Neural cell (in vitro differentiated cells): ENCODE measurements around the gene REG1B. TPM values are rescaled to one million over a fixed set of nuclear protein-coding genes. Genes with fewer than 3 reads are reported as not detected.

Experiments
- H2AFZ ChIP-seq: fragments of 200-600, 300-800 bp; sonication (generic), shearing (Covaris generic); 2 replicates; pipeline ENCODE4 v1.6.0; 2014; ENCODE audit warnings: low read depth, mild to moderate bottlenecking, antibody characterized with exemption, low read length, moderate library complexity
- H3F3A ChIP-seq: fragments of 200-600 bp; shearing (Covaris generic); 2 replicates; pipeline ENCODE4 v1.6.1; 2016; ENCODE audit warnings: mild to moderate bottlenecking, moderate library complexity, mixed read lengths, antibody characterized with exemption, low read length; ENCODE audit not compliant: insufficient read depth, poor library complexity, severe bottlenecking
- H3K27ac ChIP-seq: fragments of 200-600, 300-800 bp; sonication (generic), shearing (Covaris generic); 2 replicates; pipeline ENCODE4 v1.5.1; 2014; ENCODE audit warnings: mild to moderate bottlenecking, low read length, moderate library complexity
- H3K27me3 ChIP-seq: fragments of 300-800, 200-600 bp; sonication (generic), shearing (Covaris generic); 2 replicates; pipeline ENCODE4 v1.6.0; 2014; ENCODE audit warnings: mild to moderate bottlenecking, low read depth, low read length, moderate library complexity; ENCODE audit not compliant: insufficient read depth
- H3K36me3 ChIP-seq: fragments of 300-800, 200-600 bp; sonication (generic), shearing (Covaris generic); 2 replicates; pipeline ENCODE4 v1.5.1; 2014; ENCODE audit warnings: mild to moderate bottlenecking, antibody characterized with exemption, low read length, moderate library complexity; ENCODE audit not compliant: insufficient read depth
- H3K4me2 ChIP-seq: fragments of 300-800, 200-600 bp; sonication (generic), shearing (Covaris generic); 2 replicates; pipeline ENCODE4 v1.6.0; 2014; ENCODE audit warnings: mild to moderate bottlenecking, low read length
- H3K4me3 ChIP-seq: fragments of 300-800, 200-600 bp; sonication (generic), shearing (Covaris generic); 2 replicates; pipeline ENCODE4 v1.5.1; 2014; ENCODE audit warnings: mild to moderate bottlenecking, low read length, moderate library complexity
- H3K79me2 ChIP-seq: fragments of 200-600 bp; shearing (Covaris generic); replicated peaks from 2 replicates; pipeline ENCODE4 v1.6.0; 2014; ENCODE audit warnings: mild to moderate bottlenecking, low read length, moderate library complexity; ENCODE audit not compliant: insufficient read depth
- H3K9ac ChIP-seq: fragments of 300-800, 200-600 bp; sonication (generic), shearing (Covaris generic); 2 replicates; pipeline ENCODE4 v1.6.1; 2016; ENCODE audit warnings: mild to moderate bottlenecking, low read length, mixed read lengths
- H3K9me2 ChIP-seq: fragments of 200-600 bp; shearing (Covaris generic); 2 replicates; pipeline ENCODE4 v1.6.1; 2016; ENCODE audit warnings: mild to moderate bottlenecking, low read length, mixed read lengths; ENCODE audit not compliant: insufficient read depth
- H3K9me3 ChIP-seq: fragments of 200-600, 300-800 bp; sonication (generic), shearing (Covaris generic); 2 replicates; pipeline ENCODE4 v1.6.1; 2016; ENCODE audit warnings: mild to moderate bottlenecking, mixed run types, low read length, moderate library complexity, mixed read lengths
- H4K20me1 ChIP-seq: fragments of 200-600 bp; shearing (Covaris generic); 2 replicates; pipeline ENCODE4 v1.6.1; 2016; ENCODE audit warnings: mild to moderate bottlenecking, mixed run types; ENCODE audit not compliant: insufficient read depth
- CTCF ChIP-seq: fragments of 450-650 bp; IDR thresholded peaks from 2 replicates; pipeline ENCODE4 v1.5.1; 2014; ENCODE audit warnings: antibody characterized with exemption, mild to moderate bottlenecking, moderate library complexity; ENCODE audit not compliant: poor library complexity, severe bottlenecking
- EP300 ChIP-seq: fragments of 450-650 bp; conservative IDR thresholded peaks from 2 replicates; pipeline ENCODE4 v1.6.1; 2014; ENCODE audit warnings: antibody characterized with exemption, mild to moderate bottlenecking, moderate library complexity; ENCODE audit not compliant: poor library complexity, severe bottlenecking
- EZH2 ChIP-seq: fragments of 200-600, 300-800 bp; shearing (Covaris generic), sonication (generic); IDR thresholded peaks from 2 replicates; pipeline ENCODE4 v1.6.1; 2014; ENCODE audit warnings: antibody characterized with exemption, low read length, borderline replicate concordance, mild to moderate bottlenecking; ENCODE audit not compliant: insufficient read depth, poor library complexity, severe bottlenecking
- MXI1 ChIP-seq: fragments of 450-650 bp; conservative IDR thresholded peaks from 2 replicates; pipeline ENCODE4 v1.6.1; 2014; ENCODE audit warnings: antibody characterized with exemption, mild to moderate bottlenecking; ENCODE audit not compliant: poor library complexity, severe bottlenecking
- POLR2AphosphoS5 ChIP-seq: IDR thresholded peaks from 2 replicates; pipeline ENCODE4 v1.6.1; 2012
- RAD21 ChIP-seq: fragments of 450-650 bp; conservative IDR thresholded peaks from 2 replicates; pipeline ENCODE4 v1.6.1; 2014; ENCODE audit warnings: antibody characterized with exemption, mild to moderate bottlenecking, moderate library complexity
- SMC3 ChIP-seq: fragments of 450-650 bp; conservative IDR thresholded peaks from 2 replicates; pipeline ENCODE4 v1.6.1; 2014; ENCODE audit warnings: antibody characterized with exemption, mild to moderate bottlenecking, moderate library complexity; ENCODE audit not compliant: poor library complexity
- TAF1 ChIP-seq: IDR thresholded peaks from 2 replicates; pipeline ENCODE4 v1.6.1; 2012; ENCODE audit warnings: low read depth
- polyA plus RNA-seq: library from polyadenylated mRNA; depleted of rRNA; stranded (reverse); fragments of >200 nt; gene quantifications from 2 replicates; pipeline ENCODE4 v1.2.3, GENCODE V29; 2014
- TF ChIP-seq, protein P1 (sequence below): IDR thresholded peaks from 2 replicates; pipeline ENCODE4 v1.6.1; 2012; ENCODE audit warnings: borderline replicate concordance

The REG1B gene
- polyA plus RNA-seq, 1 donor from 2014 or later = not detected

- TF ChIP-seq TAF1 (no peak), CTCF (no peak), EZH2 (no peak), RAD21 (no peak), SMC3 (no peak), MXI1 (no peak), POLR2AphosphoS5 (no peak), EP300 (no peak)
- TF ChIP-seq, protein P1, sequence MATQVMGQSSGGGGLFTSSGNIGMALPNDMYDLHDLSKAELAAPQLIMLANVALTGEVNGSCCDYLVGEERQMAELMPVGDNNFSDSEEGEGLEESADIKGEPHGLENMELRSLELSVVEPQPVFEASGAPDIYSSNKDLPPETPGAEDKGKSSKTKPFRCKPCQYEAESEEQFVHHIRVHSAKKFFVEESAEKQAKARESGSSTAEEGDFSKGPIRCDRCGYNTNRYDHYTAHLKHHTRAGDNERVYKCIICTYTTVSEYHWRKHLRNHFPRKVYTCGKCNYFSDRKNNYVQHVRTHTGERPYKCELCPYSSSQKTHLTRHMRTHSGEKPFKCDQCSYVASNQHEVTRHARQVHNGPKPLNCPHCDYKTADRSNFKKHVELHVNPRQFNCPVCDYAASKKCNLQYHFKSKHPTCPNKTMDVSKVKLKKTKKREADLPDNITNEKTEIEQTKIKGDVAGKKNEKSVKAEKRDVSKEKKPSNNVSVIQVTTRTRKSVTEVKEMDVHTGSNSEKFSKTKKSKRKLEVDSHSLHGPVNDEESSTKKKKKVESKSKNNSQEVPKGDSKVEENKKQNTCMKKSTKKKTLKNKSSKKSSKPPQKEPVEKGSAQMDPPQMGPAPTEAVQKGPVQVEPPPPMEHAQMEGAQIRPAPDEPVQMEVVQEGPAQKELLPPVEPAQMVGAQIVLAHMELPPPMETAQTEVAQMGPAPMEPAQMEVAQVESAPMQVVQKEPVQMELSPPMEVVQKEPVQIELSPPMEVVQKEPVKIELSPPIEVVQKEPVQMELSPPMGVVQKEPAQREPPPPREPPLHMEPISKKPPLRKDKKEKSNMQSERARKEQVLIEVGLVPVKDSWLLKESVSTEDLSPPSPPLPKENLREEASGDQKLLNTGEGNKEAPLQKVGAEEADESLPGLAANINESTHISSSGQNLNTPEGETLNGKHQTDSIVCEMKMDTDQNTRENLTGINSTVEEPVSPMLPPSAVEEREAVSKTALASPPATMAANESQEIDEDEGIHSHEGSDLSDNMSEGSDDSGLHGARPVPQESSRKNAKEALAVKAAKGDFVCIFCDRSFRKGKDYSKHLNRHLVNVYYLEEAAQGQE = no peak
Observed at GRCh38 chr2:79101024-79101423, 13.2 kb upstream of the REG1B start.

DNA sequence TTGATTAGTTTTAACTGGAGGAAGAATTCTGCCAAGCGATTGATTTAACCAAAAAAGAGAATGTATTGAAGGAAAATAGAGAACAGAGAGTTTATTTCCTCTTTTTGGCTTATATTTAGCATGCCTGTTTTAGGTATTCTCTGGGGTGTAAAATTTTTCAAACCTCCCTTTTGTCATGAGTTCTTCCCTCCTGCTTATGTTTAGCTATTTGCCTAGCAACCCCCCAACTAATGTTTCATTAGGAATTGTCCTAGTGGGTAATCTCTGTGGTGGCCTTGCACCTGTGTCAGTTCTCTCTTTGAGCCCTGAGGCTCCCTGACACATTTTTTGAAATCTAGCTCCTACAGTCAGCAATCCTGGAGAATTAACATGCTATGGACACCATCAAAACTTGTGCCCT lies 12.5 kb upstream of the REG1B start:
- H4K20me1 ChIP-seq = no peaks in the 10 kb centered on the region
- H3K9me2 ChIP-seq = no peaks in the 10 kb centered on the region
- H3K36me3 ChIP-seq = no peaks in the 10 kb centered on the region
- H3K4me3 ChIP-seq = no peak overlapping the region
- H3K27me3 ChIP-seq = no peaks in the 10 kb centered on the region
- H3K9ac ChIP-seq = no peak overlapping the region
- H3K9me3 ChIP-seq = no peaks in the 10 kb centered on the region
- no peak overlapping the region for H3K27ac ChIP-seq
- no peaks in the 10 kb centered on the region for H3F3A ChIP-seq
- no peak for TF ChIP-seq RAD21
- no peak for TF ChIP-seq EP300
- TF ChIP-seq, protein P1 = no peak
- TF ChIP-seq EZH2 = no peak
- TF ChIP-seq MXI1 = no peak
- TF ChIP-seq CTCF = no peak
- no peak for TF ChIP-seq SMC3
- no peak overlapping the region for H3K4me2 ChIP-seq
- H3K79me2 ChIP-seq = no peaks in the 10 kb centered on the region
- H2AFZ ChIP-seq = no peak overlapping the region

More at GRCh38 chr2:79101024-79101423, 13.2 kb upstream of the REG1B start:
- H3F3A ChIP-seq = no peaks in the 10 kb centered on the region
- no peak overlapping the region for H3K4me2 ChIP-seq
- H3K9me2 ChIP-seq = no peaks in the 10 kb centered on the region
- no peaks in the 10 kb centered on the region for H3K27me3 ChIP-seq
- H3K9me3 ChIP-seq = no peaks in the 10 kb centered on the region
- H3K9ac ChIP-seq = no peak overlapping the region
- H3K4me3 ChIP-seq = no peak overlapping the region
- H4K20me1 ChIP-seq = no peaks in the 10 kb centered on the region
- H3K79me2 ChIP-seq = no peaks in the 10 kb centered on the region
- no peak overlapping the region for H2AFZ ChIP-seq
- H3K36me3 ChIP-seq = no peaks in the 10 kb centered on the region
- no peak overlapping the region for H3K27ac ChIP-seq
